Measurements from ENCODE around the gene CNGA2. TPM values are rescaled to one million over a fixed set of nuclear protein-coding genes. Genes with fewer than 3 reads are reported as not detected.

CNGA2 gene
- polyA plus RNA-seq, 3 donors = not detected

DNA sequence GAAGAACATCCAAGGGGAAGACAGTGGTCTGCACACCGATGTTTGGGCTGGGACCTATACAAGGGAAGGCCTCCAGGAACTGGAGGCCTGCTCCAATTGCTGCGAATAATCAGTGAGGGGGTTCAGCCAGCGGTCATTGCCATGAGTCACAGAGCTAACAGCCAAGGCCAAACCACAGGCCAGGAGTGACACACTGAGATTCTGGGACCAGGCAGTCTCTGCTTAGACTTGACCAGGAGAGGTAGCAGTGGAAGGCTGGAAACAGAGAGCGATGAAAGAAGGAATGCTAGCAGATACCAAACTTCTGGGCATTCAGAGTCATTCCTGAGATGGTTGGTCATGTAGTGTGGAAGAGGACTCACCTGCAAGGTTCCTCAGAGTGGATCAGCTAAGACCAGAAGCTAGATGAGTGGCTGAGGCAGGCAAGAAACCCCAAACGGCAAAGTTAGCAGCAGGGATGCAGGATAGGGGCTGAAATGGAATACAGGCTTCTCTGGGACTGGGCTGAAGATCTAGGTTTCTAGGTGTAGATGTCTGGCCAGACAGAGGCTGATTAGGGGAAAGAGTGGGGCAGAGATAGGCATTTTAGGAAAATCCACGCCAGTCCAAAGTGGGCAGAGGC lies 54.7 kb downstream of the CNGA2 start:
- H4K20me1 ChIP-seq (ENCODE audit: insufficient read depth, low read length) = no peaks in the 10 kb centered on the region
- no peak overlapping the region for H3K27ac Mint-ChIP-seq
- no peaks in the 10 kb centered on the region for H3K79me2 ChIP-seq (ENCODE audit: insufficient read depth, low read length)

GRCh38 chrX:151790481-151791160 lies 56.1 kb downstream of the CNGA2 start:
- H3K4me3 ChIP-seq (replicated peaks in 1 of 3; ENCODE audit: low read depth in 2 of 3, low read length in 3 of 3) = no peak overlapping the region
- intact Hi-C loops (cut with micrococcal nuclease) = no loop called here
- no peak overlapping the region for H3K27ac Mint-ChIP-seq
- H3K9me3 ChIP-seq (replicated peaks in 1 of 2; ENCODE audit: control insufficient read depth in 1 of 2, insufficient read depth in 1 of 2, low read length in 2 of 2) = no peaks in the 10 kb centered on the region
- H3K27me3 ChIP-seq (ENCODE audit: control insufficient read depth in 2 of 2, insufficient read depth in 2 of 2, low read length in 2 of 2) = no peaks in the 10 kb centered on the region
- no peaks in the 10 kb centered on the region for H4K20me1 ChIP-seq (ENCODE audit: insufficient read depth, low read length)
- H3K4me3 Mint-ChIP-seq = no peak overlapping the region
- H3K4me1 ChIP-seq (ENCODE audit: control insufficient read depth in 1 of 2, insufficient read depth in 2 of 2, low read length in 2 of 2) = no peaks in the 10 kb centered on the region
- no CpG with 5 or more reads among the region's 3 CpGs for WGBS (ENCODE audit: insufficient coverage)
- no peak overlapping the region for H3K27ac ChIP-seq (ENCODE audit: low read depth in 1 of 2, low read length in 2 of 2)
- H3K79me2 ChIP-seq (ENCODE audit: insufficient read depth, low read length) = no peaks in the 10 kb centered on the region
- TF ChIP-seq, protein P1, sequence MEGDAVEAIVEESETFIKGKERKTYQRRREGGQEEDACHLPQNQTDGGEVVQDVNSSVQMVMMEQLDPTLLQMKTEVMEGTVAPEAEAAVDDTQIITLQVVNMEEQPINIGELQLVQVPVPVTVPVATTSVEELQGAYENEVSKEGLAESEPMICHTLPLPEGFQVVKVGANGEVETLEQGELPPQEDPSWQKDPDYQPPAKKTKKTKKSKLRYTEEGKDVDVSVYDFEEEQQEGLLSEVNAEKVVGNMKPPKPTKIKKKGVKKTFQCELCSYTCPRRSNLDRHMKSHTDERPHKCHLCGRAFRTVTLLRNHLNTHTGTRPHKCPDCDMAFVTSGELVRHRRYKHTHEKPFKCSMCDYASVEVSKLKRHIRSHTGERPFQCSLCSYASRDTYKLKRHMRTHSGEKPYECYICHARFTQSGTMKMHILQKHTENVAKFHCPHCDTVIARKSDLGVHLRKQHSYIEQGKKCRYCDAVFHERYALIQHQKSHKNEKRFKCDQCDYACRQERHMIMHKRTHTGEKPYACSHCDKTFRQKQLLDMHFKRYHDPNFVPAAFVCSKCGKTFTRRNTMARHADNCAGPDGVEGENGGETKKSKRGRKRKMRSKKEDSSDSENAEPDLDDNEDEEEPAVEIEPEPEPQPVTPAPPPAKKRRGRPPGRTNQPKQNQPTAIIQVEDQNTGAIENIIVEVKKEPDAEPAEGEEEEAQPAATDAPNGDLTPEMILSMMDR (IDR thresholded peaks at IDR 0.05) = no peak
- H3K36me3 Mint-ChIP-seq = no peaks in the 10 kb centered on the region
- H3K36me3 ChIP-seq (replicated peaks in 1 of 2; ENCODE audit: control insufficient read depth in 1 of 2, insufficient read depth in 2 of 2, low read length in 2 of 2) = no peaks in the 10 kb centered on the region
- no peaks in the 10 kb centered on the region for H3K4me1 Mint-ChIP-seq
- H3K4me2 ChIP-seq (replicated peaks; ENCODE audit: extremely low read depth, low read length, poor library complexity, severe bottlenecking) = no peak overlapping the region
- H3K27me3 Mint-ChIP-seq (ENCODE audit: low read depth in 3 of 3) = peaks cover 2 to 3% (median 3%) of the 10 kb centered on the region in 3 donors
- no peak overlapping the region for H2AFZ ChIP-seq (ENCODE audit: insufficient read depth, low read depth, low read length, poor library complexity, severe bottlenecking)
- H3K9ac ChIP-seq (ENCODE audit: insufficient read depth, low read length, poor library complexity, severe bottlenecking) = no peak overlapping the region
- peaks cover 0 to 5% (median 2%) of the 10 kb centered on the region in 7 donors for H3K9me3 Mint-ChIP-seq
- DNase-seq = no peak

More for the DNA sequence above, 54.7 kb downstream of the CNGA2 start:
- no peaks in the 10 kb centered on the region for H3K4me1 ChIP-seq (ENCODE audit: control insufficient read depth in 1 of 2, insufficient read depth in 2 of 2, low read length in 2 of 2)
- 90% methylated on average over 5 of the region's 6 CpGs for WGBS (ENCODE audit: insufficient coverage)
- H3K36me3 ChIP-seq (replicated peaks in 1 of 2; ENCODE audit: control insufficient read depth in 1 of 2, insufficient read depth in 2 of 2, low read length in 2 of 2) = no peaks in the 10 kb centered on the region
- no peaks in the 10 kb centered on the region for H3K36me3 Mint-ChIP-seq
- peaks cover 0 to 3% (median 0%) of the 10 kb centered on the region in 7 donors for H3K9me3 Mint-ChIP-seq
- H3K4me2 ChIP-seq (replicated peaks; ENCODE audit: extremely low read depth, low read length, poor library complexity, severe bottlenecking) = no peak overlapping the region
- H2AFZ ChIP-seq (ENCODE audit: insufficient read depth, low read depth, low read length, poor library complexity, severe bottlenecking) = no peak overlapping the region
- TF ChIP-seq, protein P1 (IDR thresholded peaks at IDR 0.05) = no peak
- H3K4me1 Mint-ChIP-seq = no peaks in the 10 kb centered on the region
- H3K4me3 Mint-ChIP-seq = no peak overlapping the region
- H3K9ac ChIP-seq (ENCODE audit: insufficient read depth, low read length, poor library complexity, severe bottlenecking) = no peak overlapping the region
- no peak for DNase-seq
- no peak overlapping the region for H3K27ac ChIP-seq (ENCODE audit: low read depth in 1 of 2, low read length in 2 of 2)
- intact Hi-C loops (cut with micrococcal nuclease) = no loop called here
- no peaks in the 10 kb centered on the region for H3K27me3 ChIP-seq (ENCODE audit: control insufficient read depth in 2 of 2, insufficient read depth in 2 of 2, low read length in 2 of 2)
- H3K4me3 ChIP-seq (replicated peaks in 1 of 3; ENCODE audit: low read depth in 2 of 3, low read length in 3 of 3) = no peak overlapping the region
- H3K27me3 Mint-ChIP-seq (ENCODE audit: low read depth in 3 of 3) = peaks cover 0 to 4% (median 3%) of the 10 kb centered on the region in 3 donors
- no peaks in the 10 kb centered on the region for H3K9me3 ChIP-seq (replicated peaks in 1 of 2; ENCODE audit: control insufficient read depth in 1 of 2, insufficient read depth in 1 of 2, low read length in 2 of 2)

All from CD14-positive monocyte (primary cell).